ENCODE data around the gene PLXND1.

Gene PLXND1

GRCh38 chr3:129536804-129537203 is 69.7 kb downstream of the PLXND1 start:
- Histone ChIP-seq H3K27ac (ENCODE audit: low read length) (no peak overlapping the region), H3K27me3 (ENCODE audit: low read depth, low read length) (peaks cover 12% of the 10 kb centered on the region)

GRCh38 chr3:129536374-129536667 is 70.2 kb downstream of the PLXND1 start:
- no peak overlapping the region for H3K4me2 ChIP-seq (ENCODE audit: low read length)
- H3K9me3 ChIP-seq (ENCODE audit: insufficient read depth, low read length), result no peaks in the 10 kb centered on the region
- no peak overlapping the region for H2AFZ ChIP-seq (ENCODE audit: low read depth, low read length)
- no peaks in the 10 kb centered on the region for H3K79me2 ChIP-seq (ENCODE audit: low read length)
- TF ChIP-seq CTCF (IDR thresholded peaks at IDR 0.05; ENCODE audit: low read depth, low read length) (no peak), EZH2phosphoT487 (IDR thresholded peaks at IDR 0.05; ENCODE audit: low read depth) (no peak)
- H3K9ac ChIP-seq (ENCODE audit: low read length), result no peak overlapping the region
- no peak overlapping the region for H3K27ac ChIP-seq (ENCODE audit: low read length)
- H3K36me3 ChIP-seq (replicated peaks; ENCODE audit: low read depth, low read length), result no peaks in the 10 kb centered on the region
- H4K20me1 ChIP-seq (ENCODE audit: insufficient read depth, low read length), result no peaks in the 10 kb centered on the region
- no peaks in the 10 kb centered on the region for H3K4me1 ChIP-seq (ENCODE audit: low read length)
- H3K27me3 ChIP-seq (ENCODE audit: low read depth, low read length), result peaks cover 12% of the 10 kb centered on the region
- H3K4me3 ChIP-seq (ENCODE audit: low read length), result no peak overlapping the region

More at GRCh38 chr3:129536804-129537203, 69.7 kb downstream of the PLXND1 start:
- Histone ChIP-seq H3K79me2 (ENCODE audit: low read length) (no peaks in the 10 kb centered on the region), H3K4me2 (ENCODE audit: low read length) (no peak overlapping the region), H3K9me3 (ENCODE audit: insufficient read depth, low read length) (no peaks in the 10 kb centered on the region), H3K9ac (ENCODE audit: low read length) (no peak overlapping the region), H3K4me1 (ENCODE audit: low read length) (no peaks in the 10 kb centered on the region), H2AFZ (ENCODE audit: low read depth, low read length) (no peak overlapping the region), H3K4me3 (ENCODE audit: low read length) (no peak overlapping the region), H4K20me1 (ENCODE audit: insufficient read depth, low read length) (no peaks in the 10 kb centered on the region), H3K36me3 (replicated peaks; ENCODE audit: low read depth, low read length) (no peaks in the 10 kb centered on the region)
- no peak for TF ChIP-seq EZH2phosphoT487 (IDR thresholded peaks at IDR 0.05; ENCODE audit: low read depth)
- TF ChIP-seq CTCF (IDR thresholded peaks at IDR 0.05; ENCODE audit: low read depth, low read length), result no peak

- Histone ChIP-seq H3K9me3 (ENCODE audit: insufficient read depth, low read length) (no peaks in the 10 kb centered on the region), H3K4me2 (ENCODE audit: low read length) (no peak overlapping the region), H3K27me3 (ENCODE audit: low read depth, low read length) (peaks cover 12% of the 10 kb centered on the region), H3K36me3 (replicated peaks; ENCODE audit: low read depth, low read length) (no peaks in the 10 kb centered on the region), H3K4me3 (ENCODE audit: low read length) (no peak overlapping the region), H3K27ac (ENCODE audit: low read length) (no peak overlapping the region), H3K4me1 (ENCODE audit: low read length) (no peaks in the 10 kb centered on the region), H3K79me2 (ENCODE audit: low read length) (no peaks in the 10 kb centered on the region), H3K9ac (ENCODE audit: low read length) (no peak overlapping the region), H2AFZ (ENCODE audit: low read depth, low read length) (no peak overlapping the region), H4K20me1 (ENCODE audit: insufficient read depth, low read length) (no peaks in the 10 kb centered on the region)
- no peak for TF ChIP-seq CTCF (IDR thresholded peaks at IDR 0.05; ENCODE audit: low read depth, low read length)
- TF ChIP-seq EZH2phosphoT487 (IDR thresholded peaks at IDR 0.05; ENCODE audit: low read depth), result no peak
Measured at GRCh38 chr3:129535075-129535474, 71.4 kb downstream of the PLXND1 start.

- Histone ChIP-seq H4K20me1 (ENCODE audit: insufficient read depth, low read length) (no peaks in the 10 kb centered on the region), H3K4me2 (ENCODE audit: low read length) (no peak overlapping the region), H3K9ac (ENCODE audit: low read length) (no peak overlapping the region), H2AFZ (ENCODE audit: low read depth, low read length) (no peak overlapping the region), H3K36me3 (replicated peaks; ENCODE audit: low read depth, low read length) (no peaks in the 10 kb centered on the region), H3K27ac (ENCODE audit: low read length) (no peak overlapping the region), H3K79me2 (ENCODE audit: low read length) (no peaks in the 10 kb centered on the region), H3K4me1 (ENCODE audit: low read length) (no peaks in the 10 kb centered on the region), H3K9me3 (ENCODE audit: insufficient read depth, low read length) (no peaks in the 10 kb centered on the region), H3K4me3 (ENCODE audit: low read length) (no peak overlapping the region), H3K27me3 (ENCODE audit: low read depth, low read length) (peaks cover 12% of the 10 kb centered on the region)
- TF ChIP-seq CTCF (IDR thresholded peaks at IDR 0.05; ENCODE audit: low read depth, low read length) (no peak), EZH2phosphoT487 (IDR thresholded peaks at IDR 0.05; ENCODE audit: low read depth) (no peak)
Measured at GRCh38 chr3:129534428-129535027, 71.9 kb downstream of the PLXND1 start.
